Right ventricle myocardium superior (tissue), 1 donor: ENCODE data around the gene CEP83. TPM values are rescaled to one million over a fixed set of nuclear protein-coding genes. Genes with fewer than 3 reads are reported as not detected.
A peak's percentile ranks its signal among the peaks of the same experiment; 100 is the strongest.
"Not testable (repeated sequence)": the region's sequence is repeated elsewhere in the genome, so short reads cannot be mapped to it uniquely, and the experiment has no call there.

Experiments
- ATAC-seq: fragments of 200-7000 bp; cut with Tn5 transposase; one replicate; pipeline ENCODE4 v1.9.1; 2020; ENCODE audit warnings: mild to moderate bottlenecking; ENCODE audit not compliant: poor library complexity
- DNase-seq: peaks from one replicate; pipeline ENCODE4 v3.0.0-alpha.2; 2020
- intact Hi-C: fragments of 100-400 bp; cut with DNase I; formaldehyde crosslinking; loops from one replicate; pipeline ENCODE4 v1.11.2; 2022
- total RNA-seq: library from RNA; stranded (reverse); fragmentation: NEBNext Ultra II Directional; extraction: Animal tissue kit (Norgen Biotek cat#: 25700); gene quantifications from one replicate; pipeline ENCODE4 v1.2.1, GENCODE V29; 2021
- donor health status: DM: no; HTN: yes; CAD: no; lungs with severe emphysema.

Gene CEP83
- total RNA-seq, 1 donor from 2014 or later, result 8.5 TPM

- ATAC-seq (no peak), DNase-seq (no peak)
- intact Hi-C loops, result loop anchor here (10.0 kb wide), 1 partner anchor 208 kb away; no protein-coding TSS in a partner anchor
Measured at GRCh38 chr12:94326727-94327126, 132.9 kb downstream of the CEP83 start.

- no peak for DNase-seq
- no peak for ATAC-seq
- intact Hi-C loops, result loop anchor here (10.0 kb wide), 1 partner anchor 209 kb away; no protein-coding TSS in a partner anchor
Measured at GRCh38 chr12:94326234-94326633, 133.4 kb downstream of the CEP83 start.

- ATAC-seq (no peak), DNase-seq (no peak)
- intact Hi-C loops, result loop anchor here (10.0 kb wide), 1 partner anchor 212 kb away; no protein-coding TSS in a partner anchor
Measured at GRCh38 chr12:94322346-94322745, 137.3 kb downstream of the CEP83 start.

GRCh38 chr12:94320109-94320508, 139.6 kb downstream of the CEP83 start:
- ATAC-seq, result no peak
- DNase-seq, result no peak
- intact Hi-C loops, result loop anchor here (10.0 kb wide), 1 partner anchor 215 kb away; no protein-coding TSS in a partner anchor

- no peak for DNase-seq
- intact Hi-C loops, result no loop called here
- no peak for ATAC-seq
Measured at GRCh38 chr12:94318181-94318580, 141.5 kb downstream of the CEP83 start.

- intact Hi-C loops, DNase-seq, ATAC-seq: not testable (repeated sequence)
Measured at GRCh38 chr12:94316600-94316999, 143.1 kb downstream of the CEP83 start.

- DNase-seq (no peak), ATAC-seq (no peak)
- intact Hi-C loops, result no loop called here
Measured at GRCh38 chr12:94312378-94312777, 147.3 kb downstream of the CEP83 start.

- intact Hi-C loops, result no loop called here
- ATAC-seq (no peak), DNase-seq (no peak)
Measured at GRCh38 chr12:94309373-94309772, 150.3 kb downstream of the CEP83 start.

GRCh38 chr12:94308612-94309011, 151.1 kb downstream of the CEP83 start:
- DNase-seq (no peak), ATAC-seq (no peak)
- intact Hi-C loops, result no loop called here

GRCh38 chr12:94305130-94305957, 154.3 kb downstream of the CEP83 start:
- no peak for ATAC-seq
- no peak for DNase-seq
- intact Hi-C loops, result no loop called here

GRCh38 chr12:94304566-94305061, 155.1 kb downstream of the CEP83 start:
- DNase-seq (no peak), ATAC-seq (no peak)
- intact Hi-C loops, result no loop called here

- intact Hi-C loops, result no loop called here
- ATAC-seq, result no peak
Measured at GRCh38 chr12:94304012-94304411, 155.7 kb downstream of the CEP83 start.

GRCh38 chr12:94299846-94300245, 159.8 kb downstream of the CEP83 start:
- intact Hi-C loops, result no loop called here
- DNase-seq (no peak), ATAC-seq (no peak)

More at GRCh38 chr12:94304012-94304411, 155.7 kb downstream of the CEP83 start:
- no peak for DNase-seq

- no peak for ATAC-seq
Measured at GRCh38 chr12:94297876-94298505, 161.7 kb downstream of the CEP83 start.

GRCh38 chr12:94297096-94297699, 162.5 kb downstream of the CEP83 start:
- ATAC-seq (no peak), DNase-seq (no peak)
- intact Hi-C loops, result no loop called here

More at GRCh38 chr12:94297876-94298505, 161.7 kb downstream of the CEP83 start:
- DNase-seq, result no peak
- intact Hi-C loops, result no loop called here

- intact Hi-C loops, result no loop called here
- DNase-seq, result peak; percentile 53
Measured at GRCh38 chr12:94290353-94290752, 169.3 kb downstream of the CEP83 start.

GRCh38 chr12:94289461-94290312, 170.0 kb downstream of the CEP83 start:
- intact Hi-C loops, result no loop called here
- ATAC-seq (peak; percentile 80), DNase-seq (peak; percentile 45)

More at GRCh38 chr12:94290353-94290752, 169.3 kb downstream of the CEP83 start:
- peak; percentile 78 for ATAC-seq

GRCh38 chr12:94287245-94287628, 172.4 kb downstream of the CEP83 start:
- intact Hi-C loops, result no loop called here
- no peak for DNase-seq

More at GRCh38 chr12:94287245-94287628, 172.4 kb downstream of the CEP83 start:
- ATAC-seq, result no peak
